ENCODE measurements around the gene POFUT2.

POFUT2 gene

DNA sequence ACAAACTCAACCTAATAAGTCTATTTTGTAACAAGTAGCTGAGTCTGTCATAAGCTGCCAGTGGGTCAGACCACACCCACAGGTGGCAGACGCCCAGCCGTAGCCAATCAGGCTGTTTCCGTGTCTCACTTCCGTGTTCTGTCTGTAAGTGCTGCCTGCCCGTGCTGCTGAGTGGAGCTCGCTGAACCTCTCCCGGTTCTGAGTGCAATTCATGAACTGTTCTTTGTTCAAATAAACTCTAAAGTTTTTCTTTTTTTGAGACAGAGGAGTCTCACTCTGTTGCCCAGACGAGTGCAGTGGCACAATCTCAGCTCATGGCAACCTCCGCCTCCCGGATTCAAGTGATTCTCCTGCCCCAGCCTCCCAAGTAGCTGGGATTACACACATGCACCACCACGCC, 25.1 kb downstream of the POFUT2 start:
- DNase-seq (ENCODE audit: low spot score) = no peak

DNA sequence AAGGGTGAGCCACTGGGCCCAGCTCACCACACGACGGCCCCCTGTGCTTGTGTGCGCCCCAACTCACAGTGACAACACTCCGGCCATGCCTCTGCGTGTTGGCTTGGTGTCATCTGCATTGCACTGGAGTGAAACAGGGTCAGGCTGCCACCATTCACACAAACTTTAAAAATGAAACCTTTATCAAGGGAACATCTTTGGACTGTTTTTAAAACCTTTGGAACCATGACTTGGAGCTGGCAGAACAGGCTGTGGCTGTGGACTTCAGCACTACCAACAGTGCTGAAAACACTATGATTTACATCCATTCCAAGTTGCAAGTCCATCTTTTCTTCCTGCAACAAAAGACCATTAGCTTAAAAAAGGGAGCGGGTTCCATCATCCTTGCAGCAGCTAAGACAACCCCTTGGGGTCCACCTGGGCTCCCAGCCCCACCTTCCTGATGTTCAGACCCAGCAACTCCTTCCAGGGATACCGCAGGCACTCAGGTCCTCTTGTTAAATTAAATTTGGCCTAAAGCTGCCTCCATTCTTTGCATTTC, 25.6 kb downstream of the POFUT2 start:
- DNase-seq (ENCODE audit: low spot score) = no peak

DNA sequence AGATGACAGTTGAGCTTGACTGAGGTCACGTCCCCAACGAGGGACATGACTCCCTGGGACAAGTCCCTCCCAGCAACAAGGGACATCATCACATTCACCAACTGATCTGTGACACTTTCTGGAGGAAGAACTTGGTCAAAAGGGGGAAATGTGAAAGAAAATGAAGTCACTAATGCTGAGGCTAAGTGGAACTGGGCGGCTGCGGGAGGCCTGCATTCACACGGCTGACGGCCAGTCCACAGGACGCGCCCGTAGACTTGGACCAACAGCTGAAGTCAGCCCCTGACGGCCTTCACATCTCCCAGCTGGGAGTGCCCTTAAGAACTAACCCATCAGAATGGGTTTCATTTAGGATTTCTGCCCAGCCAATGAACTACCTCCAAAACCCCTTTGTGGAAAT, 26.6 kb downstream of the POFUT2 start:
- DNase-seq (ENCODE audit: low spot score) = no peak

DNA sequence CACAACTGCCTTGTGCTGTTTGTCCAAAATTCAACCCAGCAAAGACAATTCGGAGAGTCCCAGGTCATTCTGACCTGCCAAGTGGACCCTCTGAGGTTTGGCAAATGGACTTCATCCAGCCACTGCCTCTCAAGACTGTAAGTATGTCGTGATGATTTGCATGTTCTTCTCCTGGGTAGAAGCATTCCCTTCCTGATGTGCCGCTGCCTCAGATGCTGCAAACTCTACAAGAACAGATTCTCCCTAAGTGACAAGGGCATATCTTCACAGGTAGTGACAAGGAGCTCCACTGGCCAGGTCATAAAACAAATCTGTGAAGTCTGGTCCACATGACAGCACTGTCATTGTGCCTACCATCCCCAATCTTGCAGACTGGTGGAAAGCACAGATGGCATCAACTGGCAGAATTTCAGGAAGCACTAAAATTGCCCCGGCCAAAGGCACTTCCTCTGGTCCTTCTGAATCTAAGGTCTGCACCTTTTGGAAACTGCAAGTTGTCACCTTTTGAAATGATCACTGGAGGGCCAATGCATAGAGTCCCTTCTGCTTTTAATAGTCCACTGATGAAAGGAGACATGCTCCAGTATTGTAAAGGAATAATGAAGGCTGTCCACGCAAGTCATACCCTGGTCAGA, 27.4 kb downstream of the POFUT2 start:
- no peak for DNase-seq (ENCODE audit: low spot score)

DNA sequence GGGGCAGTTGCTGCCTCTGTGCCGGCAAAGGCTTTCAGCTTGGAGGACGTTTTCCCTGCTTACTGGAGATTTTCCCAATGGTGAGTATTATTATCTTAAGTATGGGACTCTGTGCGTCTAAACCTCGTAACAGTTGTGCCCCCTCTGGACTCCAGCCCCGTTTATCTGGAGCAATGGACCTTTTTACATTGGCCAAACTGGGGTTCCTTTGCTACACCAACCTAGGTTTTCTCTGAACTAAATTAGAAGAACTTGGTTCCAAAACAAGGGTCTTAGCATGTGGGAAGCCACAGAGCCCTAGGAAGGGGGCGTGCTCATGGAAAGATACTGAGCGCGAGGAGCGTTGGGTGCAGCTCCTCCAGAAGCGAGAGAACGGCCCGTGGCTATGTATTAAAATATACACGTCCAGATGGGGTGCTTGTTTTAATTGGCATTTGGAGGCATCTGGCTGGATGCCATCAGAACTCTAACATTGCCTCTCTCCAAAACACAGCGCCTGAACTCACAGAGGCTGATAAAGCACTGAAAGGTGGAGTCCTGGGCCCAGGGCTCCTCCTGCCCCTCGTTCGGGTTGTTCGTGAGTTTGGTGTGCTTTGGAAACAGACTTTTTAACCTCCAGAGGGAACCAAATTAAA, 28.4 kb downstream of the POFUT2 start:
- no peak for DNase-seq (ENCODE audit: low spot score)

DNA sequence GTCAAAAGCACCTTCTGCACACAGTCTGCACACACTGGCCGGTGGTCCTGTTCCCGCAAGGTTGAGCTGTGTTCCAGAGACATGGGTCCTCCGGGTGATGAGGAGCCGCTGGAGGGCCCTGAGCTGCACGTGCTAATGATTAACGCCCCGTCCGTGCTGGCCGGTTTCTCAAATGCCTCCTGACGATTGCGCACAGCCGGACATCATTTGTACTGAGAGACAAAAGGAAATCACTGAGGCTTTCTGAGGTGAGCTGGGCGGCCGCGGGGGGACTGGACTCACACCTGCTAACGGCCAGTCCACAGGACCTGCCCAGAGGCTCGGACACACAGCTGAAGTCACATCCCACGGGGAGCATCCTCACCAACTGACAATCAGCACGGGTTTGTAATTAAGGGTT, 29.2 kb downstream of the POFUT2 start:
- no peak for DNase-seq (ENCODE audit: low spot score)

DNA sequence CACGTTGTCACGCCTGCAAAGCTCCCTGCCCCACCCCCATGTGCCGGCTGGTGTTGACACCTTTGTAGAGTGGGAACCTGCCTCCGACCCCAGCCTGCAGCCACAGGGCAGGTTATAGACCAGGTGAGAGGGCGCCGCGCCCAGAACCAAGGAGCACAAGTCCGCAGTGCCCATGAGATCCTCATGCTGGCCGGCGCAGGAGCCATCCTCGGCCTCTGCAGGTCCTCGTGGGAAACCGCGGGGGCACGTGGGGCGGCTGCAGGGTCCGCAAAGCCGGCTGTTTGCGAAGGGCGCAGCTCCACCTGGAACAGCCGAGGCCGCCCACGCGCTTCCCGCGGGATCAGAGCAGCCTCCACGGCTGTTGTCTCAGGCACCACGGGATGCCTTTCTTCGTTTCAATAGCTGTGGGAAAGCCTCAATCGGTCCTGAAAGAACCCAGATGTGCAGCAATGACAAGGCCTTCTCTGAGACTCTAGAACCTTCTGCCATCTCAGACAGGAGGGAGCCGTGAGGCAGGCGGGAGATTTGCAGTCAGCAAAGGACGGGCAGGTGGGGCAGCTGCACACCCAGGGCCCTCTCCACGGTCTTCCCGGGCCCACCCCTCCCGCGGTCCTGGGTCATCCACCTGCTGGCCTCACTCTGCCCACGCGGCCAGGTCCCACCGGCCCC, 29.9 kb downstream of the POFUT2 start:
- DNase-seq (ENCODE audit: low spot score) = no peak

DNA sequence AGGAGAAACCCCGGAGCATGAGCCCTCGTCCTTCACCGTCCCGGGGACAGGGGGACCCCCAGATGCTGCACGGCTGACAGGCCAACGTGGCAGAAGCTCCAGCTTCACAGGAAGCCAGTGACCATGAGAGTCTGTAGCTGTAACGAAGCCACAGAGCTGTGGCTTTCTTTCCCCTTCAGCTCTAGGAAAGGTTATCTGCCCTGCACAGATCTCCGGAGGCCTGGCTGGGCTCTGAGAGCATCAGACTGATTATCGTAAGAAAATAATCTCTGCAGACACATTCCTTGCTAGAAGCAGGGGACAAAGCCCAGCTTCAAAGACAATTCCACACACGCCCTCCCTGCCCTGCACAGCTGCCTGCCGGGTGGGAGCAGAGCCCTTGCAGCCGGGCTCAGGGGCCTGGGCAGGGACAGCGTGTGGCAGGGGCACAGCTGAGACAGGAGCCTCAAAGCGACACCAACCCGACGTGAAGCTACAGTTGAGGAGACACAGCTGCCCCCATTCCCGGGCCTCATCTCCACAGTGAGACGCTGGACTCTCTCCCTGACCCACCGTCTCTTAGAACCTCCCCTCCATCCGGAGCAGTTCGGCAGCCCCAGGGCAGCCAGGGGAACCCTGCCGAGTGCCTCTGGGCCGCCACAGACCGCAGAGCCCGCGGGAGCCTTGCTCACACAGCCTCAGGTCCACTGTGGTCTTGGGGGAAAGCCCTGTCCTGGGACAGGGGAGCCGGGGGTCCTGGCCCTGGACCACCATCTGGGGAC, 30.6 kb downstream of the POFUT2 start:
- no peak for DNase-seq (ENCODE audit: low spot score)

DNA sequence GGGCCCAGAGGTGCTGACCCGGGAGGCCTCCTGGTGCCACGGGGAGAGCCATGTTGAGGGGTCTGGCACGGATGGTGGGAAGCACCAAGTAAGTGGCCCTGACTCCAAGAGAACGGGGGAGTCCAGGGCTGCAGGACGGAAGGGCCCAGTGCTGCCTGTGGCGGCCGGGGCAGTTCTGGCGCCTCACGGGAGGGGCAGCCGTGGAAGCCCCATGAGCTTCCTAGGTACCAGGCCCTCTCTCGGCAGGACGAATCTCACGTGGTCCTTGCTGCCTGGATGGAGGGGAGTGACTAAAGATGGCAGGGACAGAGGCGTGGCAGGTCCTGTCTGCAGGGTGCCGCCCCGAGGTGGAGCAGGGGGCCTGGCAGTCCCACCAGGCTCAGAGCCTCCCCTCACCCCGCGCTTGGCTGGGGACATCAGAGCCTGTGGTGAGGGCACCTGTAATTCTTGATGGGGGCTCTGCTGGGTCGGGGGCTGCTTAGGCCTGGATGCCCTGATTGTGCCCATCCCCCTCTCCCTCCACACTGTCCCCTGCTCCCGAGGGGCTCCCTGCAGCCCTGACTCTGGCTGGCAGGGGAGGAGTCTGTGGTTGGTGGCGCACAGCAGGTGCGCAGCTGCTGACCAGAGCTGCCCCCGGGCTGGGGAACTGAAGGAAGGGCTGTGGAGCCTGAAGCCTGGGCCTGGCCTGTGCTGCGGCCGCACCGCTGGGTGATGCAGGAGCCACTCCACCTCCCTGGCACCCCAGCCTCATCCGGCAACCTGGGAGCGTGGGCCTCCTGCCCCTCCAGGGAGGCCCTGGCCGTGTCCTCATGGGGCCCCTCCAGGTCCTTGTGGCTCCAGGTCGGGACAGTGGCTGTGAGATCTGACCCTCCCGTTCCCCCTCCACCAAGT, 31.4 kb downstream of the POFUT2 start:
- DNase-seq (ENCODE audit: low spot score) = no peak

DNA sequence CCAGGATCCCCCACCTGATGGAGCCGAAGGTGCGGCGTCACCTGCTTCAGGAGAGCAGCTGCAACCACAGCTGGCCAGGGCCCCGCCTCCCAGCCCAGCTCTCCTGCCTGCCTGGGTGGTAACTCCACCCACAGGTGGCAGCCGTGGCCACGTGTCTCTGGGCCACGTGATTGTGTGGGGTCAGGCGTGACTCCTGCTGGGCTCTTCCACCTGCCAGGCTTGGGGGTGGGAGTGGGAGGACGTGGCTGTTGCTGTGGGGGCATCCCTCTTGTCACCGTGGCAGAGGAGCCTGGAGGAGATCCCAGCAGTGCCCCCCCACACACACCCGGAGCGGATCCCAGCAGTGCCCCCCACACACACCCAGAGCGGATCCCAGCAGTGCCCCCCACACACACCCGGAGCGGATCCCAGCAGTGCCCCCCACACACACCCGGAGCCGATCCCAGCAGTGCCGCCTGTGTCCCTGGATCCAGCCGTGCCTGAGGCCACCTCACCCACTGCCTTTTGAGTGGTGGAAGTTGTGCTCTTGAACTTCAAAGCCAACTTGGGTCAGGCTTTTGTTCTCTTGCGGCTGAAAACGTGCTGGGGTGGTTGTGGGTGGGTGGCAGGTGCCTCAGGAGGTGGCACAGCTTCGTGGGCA, 32.2 kb downstream of the POFUT2 start:
- DNase-seq (ENCODE audit: low spot score) = no peak

DNA sequence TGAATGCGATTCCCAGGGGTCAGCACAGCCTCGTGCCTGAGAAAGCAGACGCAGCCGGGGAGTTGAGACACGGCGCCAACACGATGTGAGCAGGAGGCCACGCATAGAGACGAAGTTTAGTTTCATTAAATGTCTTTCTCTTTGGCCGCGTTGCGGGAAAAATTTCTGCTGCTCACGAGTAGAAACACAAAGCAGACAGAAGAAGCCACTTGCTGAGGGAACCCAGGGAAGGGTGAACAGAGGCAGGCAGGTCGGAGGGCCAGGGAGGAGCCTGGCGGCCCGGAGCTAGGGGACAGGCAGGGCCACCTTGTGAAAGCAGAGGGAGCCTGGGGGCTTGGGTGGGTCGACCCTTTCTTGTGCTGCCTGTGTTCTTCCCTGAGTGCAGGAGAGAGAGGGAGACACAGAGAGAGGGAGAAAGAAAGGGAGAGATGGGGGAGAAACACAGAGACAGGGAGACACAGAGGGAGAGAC, 33.2 kb downstream of the POFUT2 start:
- no peak for DNase-seq (ENCODE audit: low spot score)

DNA sequence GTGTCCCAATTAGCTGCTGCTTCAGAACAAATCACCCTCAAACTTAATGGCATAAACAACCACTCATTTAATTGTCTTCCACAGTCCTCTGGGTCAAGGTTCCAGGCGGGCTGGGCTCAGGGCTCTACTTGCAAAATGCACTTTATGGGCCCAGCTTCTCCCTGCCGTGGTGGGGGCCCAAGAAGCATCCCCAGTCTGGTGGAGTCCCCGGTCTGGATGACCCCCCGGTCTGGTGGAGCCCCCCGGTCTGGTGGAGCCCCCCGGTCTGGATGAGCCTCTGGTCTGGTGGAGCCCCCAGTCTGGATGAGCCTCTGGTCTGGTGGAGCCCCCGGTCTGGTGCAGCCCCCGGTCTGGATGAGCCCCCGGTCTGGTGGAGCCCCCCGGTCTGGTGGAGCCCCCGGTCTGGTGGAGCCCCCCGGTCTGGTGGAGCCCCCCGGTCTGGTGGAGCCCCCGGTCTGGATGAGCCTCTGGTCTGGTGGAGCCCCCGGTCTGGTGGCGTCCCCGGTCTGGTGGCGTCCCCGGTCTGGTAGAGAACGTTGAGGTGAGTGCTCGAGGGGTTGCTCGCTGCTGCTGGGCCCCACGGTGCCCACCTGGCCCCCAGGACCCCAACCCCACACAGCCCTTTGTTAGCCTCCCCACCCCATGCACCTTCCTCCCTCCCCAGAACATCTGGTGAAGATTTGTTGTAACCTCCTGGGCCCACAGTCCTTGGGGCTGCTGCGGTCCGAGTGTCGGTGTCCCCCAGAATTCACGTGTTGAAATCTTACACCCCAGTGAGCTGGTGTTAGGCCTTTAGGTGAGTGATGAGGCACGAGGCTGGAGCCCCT, 33.8 kb downstream of the POFUT2 start:
- no peak for DNase-seq (ENCODE audit: low spot score)

DNA sequence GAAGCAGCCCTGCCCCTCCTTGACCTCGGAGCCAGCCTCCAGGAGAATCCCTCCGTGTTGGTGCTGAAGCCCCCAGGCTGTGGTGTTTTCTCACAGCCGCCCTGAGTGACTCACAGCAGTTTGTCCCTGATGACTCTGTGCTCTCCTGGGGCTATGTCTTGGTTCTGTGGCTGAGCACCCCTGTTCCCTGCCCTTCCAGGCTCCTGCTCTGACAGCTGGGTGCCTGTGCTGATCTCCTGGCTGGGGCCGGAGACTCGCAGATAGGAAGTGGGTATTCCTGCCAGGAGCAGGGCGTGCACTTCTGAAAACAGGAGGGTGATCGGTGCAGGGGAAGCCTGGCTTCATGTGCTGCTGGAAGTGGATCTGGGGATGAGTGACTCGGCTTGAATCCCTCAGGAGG, 34.5 kb downstream of the POFUT2 start:
- peak; percentile 10 for DNase-seq (ENCODE audit: low spot score)

DNA sequence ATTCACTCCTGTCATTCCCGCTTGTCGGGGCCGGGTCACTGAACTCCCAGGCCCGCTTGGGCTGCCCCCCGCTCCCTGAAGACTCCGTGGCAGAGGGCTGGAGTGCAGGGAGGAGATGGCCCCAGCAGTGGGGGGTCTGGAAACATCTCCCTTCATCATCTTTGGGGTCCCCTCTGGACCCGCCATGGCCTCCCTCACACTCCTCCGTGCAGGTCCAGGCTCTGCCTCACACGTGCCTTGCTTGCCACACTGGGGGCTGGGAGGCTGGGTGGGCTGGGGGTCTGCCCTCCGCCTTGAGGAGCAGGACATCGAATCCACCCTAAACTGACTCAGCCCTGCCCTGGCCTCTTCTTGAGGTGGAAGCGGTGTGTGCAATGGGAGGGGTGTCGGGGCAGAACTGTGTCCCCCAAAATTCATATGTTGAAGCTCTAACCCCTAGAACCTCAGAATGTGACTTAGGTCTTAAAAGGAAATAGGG, 35.2 kb downstream of the POFUT2 start:
- DNase-seq (ENCODE audit: low spot score) = no peak

DNA sequence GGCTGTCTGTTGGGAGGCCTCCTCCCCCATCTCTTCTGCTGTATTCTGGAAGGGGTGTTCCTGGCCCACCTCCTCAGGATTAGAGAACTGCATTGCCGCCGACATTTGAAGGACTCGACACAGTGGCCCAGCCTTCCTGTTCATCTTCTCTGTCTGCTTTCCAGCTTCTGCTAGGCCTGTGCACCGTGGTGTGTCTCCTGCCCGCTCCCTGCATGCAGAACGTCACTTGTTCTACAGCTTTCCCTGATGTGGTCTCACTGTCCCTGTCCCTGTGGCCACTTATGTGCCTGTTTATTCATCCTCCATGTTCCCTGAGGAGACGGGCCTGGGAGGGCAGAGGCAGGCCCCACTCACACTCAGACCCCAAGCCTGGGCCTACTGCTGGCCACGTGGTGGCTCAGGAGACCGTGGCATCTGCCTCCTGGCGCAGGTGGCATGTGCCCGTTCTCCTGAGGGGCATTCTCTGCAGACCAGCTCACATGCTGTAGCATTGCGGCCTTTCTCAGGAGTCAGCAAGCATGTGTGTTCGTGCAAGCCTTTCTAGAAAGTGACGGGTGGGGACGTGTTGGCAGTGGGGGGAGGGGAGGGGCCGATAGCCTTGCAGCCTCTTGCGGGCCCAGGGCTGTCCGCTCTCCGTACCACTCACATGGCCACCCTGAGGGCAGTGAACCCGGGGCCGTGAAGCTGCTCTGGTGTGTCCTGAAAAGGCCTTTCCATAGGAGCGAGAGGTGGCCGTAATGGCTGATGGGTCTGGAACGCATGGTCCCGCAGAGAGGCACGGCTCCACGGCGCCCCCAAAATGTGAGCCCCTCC, 35.9 kb downstream of the POFUT2 start:
- no peak for DNase-seq (ENCODE audit: low spot score)

DNA sequence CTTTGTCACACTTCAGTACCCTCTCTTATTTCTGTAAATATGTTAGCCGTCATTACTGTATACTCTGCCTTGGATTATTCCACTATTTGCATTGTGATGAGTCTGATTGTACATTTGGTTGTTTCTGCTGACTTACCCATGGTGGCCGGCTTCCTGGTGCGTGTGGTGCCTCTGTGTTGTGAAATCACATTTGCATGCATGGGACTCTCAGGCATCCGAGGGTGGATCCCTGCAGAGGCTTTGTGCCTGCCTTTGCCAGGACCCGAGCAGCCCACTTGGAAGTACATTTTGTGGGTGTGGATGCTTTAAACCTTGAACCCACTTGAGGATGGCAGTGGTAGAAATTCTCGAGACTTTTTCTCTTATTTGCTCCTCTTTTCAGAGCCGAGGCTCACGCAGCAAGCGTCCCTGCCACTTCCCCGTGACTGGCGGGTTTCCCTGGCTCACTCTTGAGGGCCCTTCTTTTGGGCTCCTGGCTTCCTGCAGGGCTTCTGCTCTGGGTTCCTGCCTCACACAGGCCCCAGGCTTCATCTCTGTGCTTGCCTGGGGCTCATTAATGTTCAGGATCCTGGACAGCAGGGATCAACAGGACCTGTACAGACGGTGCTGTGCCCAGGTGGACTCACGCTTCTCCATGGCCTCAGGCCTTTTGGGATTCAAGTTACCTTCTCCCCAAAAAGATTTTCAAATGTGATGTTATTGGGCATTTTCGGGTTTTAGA, 36.6 kb downstream of the POFUT2 start:
- no peak for DNase-seq (ENCODE audit: low spot score)

DNA sequence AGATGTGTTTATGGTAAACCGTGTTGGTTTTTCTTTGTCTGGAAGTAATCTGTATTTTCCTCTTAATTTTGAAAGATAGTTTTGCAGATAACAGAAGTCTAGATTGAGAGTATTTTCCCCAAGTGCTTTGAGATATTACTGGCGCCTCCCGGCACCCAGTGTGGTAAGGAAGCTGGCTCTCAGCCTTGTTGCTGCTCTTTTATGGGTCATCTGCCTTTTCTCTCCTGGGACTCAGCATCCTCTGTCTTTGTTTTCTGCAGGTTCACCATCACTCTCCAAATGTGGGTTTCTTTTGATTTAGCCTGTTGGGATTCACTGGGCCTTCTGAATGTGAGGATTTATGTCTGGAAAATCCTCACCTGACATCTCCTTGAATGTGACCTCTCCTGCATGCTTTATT, 37.4 kb downstream of the POFUT2 start:
- DNase-seq (ENCODE audit: low spot score) = no peak

DNA sequence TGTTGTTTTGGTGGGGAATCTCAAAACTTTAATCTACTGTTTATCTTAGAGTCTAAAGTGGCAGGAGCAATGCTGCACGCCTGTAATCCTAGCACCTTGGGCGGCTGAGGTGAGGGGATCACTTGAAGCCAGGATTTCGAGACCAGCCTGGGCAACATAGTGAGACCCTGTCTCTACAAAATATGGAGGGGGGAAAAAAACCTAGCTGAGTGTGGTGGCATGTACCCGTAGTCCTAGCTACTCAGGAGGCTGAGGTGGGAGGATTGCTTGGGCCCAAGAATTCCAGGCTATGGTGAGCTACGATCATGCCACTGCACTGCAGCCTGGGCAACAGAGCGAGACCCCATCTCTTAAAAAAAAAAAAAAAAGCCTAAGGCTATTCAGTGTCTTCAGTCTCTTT, 38.1 kb downstream of the POFUT2 start:
- no peak for DNase-seq (ENCODE audit: low spot score)
